ENCODE data around the gene JMJD6. TPM values are rescaled to one million over a fixed set of nuclear protein-coding genes. Genes with fewer than 3 reads are reported as not detected.
"Not testable (repeated sequence)": the region's sequence is repeated elsewhere in the genome, so short reads cannot be mapped to it uniquely, and the experiment has no call there.

Gene JMJD6
- total RNA-seq (2014; rRNA removed; shearing (Covaris generic)) = 36.4 and 39.8 TPM in 2 replicates

DNA sequence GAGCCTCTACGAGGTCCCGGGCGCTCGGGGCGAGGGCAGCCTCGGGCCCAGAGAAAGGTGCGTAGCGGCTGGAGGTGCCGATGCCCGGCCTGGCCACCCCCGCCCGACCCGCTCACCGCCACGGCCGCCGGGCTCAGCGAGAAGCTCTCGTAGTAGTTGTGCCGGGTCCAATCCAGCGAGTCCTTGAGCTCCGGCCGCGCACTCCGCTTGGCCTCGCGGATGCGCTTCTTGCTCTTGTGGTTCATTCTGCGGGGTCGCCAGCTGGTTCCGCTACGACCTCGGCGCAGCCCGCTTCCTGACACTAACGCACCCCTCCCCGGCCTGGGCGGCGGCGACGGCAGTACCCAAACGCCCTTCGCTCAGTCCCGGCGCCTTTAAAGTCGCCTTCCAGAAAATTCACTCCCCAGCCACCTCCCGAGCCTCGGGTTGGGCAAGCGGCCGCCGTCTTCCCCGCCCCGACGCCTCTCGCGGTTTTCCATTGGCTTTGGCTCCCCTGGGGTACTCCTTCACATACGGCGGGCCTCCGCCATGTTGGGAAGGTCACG, at the start of gene JMJD6:
JMJD6 (minus strand) TSS at position 376 of the 545 bp plus-strand sequence; CDS start at position 245, 131 bp downstream.
- peak; percentile 99 for DNase-seq

GRCh38 chr17:76775021-76775600, 48.7 kb upstream of the JMJD6 start:
- no peak for DNase-seq
- Histone ChIP-seq H3K27ac (no peak overlapping the region), H3K9me3 (replicated peaks) (no peaks in the 10 kb centered on the region), H3K4me3 (no peak overlapping the region), H3K4me1 (peaks cover 7% of the 10 kb centered on the region), H3K36me3 (peaks cover 26% of the 10 kb centered on the region), H3K27me3 (no peaks in the 10 kb centered on the region)

More for the DNA sequence above, at the start of gene JMJD6:
- Histone ChIP-seq H3K36me3 (peaks cover 38% of the 10 kb centered on the region), H3K27ac (peak within 1 kb of the TSS; percentile 85), H3K9me3 (replicated peaks) (no peaks in the 10 kb centered on the region), H3K4me1 (no peaks in the 10 kb centered on the region), H3K4me3 (peak within 1 kb of the TSS; percentile 97), H3K27me3 (no peaks in the 10 kb centered on the region)

- no peaks in the 10 kb centered on the region for H3K9me3 ChIP-seq (replicated peaks)
- H3K36me3 ChIP-seq = peaks cover 23% of the 10 kb centered on the region
- peak; percentile 77 to 86 for DNase-seq
- H3K4me1 ChIP-seq = peaks cover 7% of the 10 kb centered on the region
- H3K27me3 ChIP-seq = no peaks in the 10 kb centered on the region
- H3K27ac ChIP-seq = peak overlapping the region; percentile 35
- H3K4me3 ChIP-seq = peak overlapping the region; percentile 13; the same call in 1 of the 2 replicates
Measured at GRCh38 chr17:76772842-76773525, 46.6 kb upstream of the JMJD6 start.

DNA sequence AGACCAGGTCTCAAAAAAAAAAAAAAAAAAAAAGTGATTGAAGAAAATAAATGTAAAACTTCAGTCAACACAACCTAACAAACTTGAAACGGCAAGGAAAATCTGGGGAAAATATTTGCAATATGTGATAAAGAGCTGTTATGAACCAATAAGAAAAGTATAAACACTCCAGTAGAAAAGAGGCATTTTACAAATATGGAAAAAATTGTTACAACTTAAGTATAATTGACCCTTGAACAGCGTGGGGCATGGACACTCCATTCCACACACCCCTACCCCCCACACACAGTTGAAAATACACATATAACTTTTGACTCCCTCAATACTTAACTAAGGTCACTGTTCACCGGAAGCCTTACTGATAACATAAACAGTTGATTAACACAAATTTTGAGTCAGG, 32.2 kb upstream of the JMJD6 start:
- DNase-seq = no peak
- H3K9me3 ChIP-seq (replicated peaks) = 0 out of 2 replicates have a peak, but pooled peaks cover 3% of the 10 kb centered on the region
- no peak overlapping the region for H3K27ac ChIP-seq
- H3K4me3 ChIP-seq = no peak overlapping the region
- H3K4me1 ChIP-seq = no peaks in the 10 kb centered on the region
- no peaks in the 10 kb centered on the region for H3K27me3 ChIP-seq
- peaks cover 28% of the 10 kb centered on the region for H3K36me3 ChIP-seq

DNA sequence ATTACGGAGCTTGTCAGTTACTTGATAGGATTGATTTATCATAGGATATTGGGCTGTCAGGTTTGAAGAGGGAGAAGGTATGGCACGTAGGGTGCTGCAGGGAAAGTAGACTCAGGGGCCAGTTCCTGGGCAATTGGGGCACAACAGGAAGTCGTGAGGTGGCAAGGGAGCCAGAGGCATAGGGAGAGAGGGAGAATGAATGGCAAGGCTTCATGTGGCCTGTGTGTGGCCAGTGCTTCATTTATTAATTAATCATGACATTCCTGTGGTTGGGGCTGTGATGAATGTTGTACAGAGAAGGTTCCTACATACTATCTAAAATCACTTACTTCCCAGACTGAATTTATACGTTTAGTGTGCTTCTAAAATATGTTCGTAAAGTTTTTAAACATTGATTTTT, 30.9 kb upstream of the JMJD6 start:
- H3K36me3 ChIP-seq = peaks cover 28% of the 10 kb centered on the region
- no peak for DNase-seq
- H3K4me1 ChIP-seq = no peaks in the 10 kb centered on the region
- 0 out of 2 replicates have a peak, but pooled peaks cover 3% of the 10 kb centered on the region for H3K9me3 ChIP-seq (replicated peaks)
- no peak overlapping the region for H3K27ac ChIP-seq
- H3K27me3 ChIP-seq = no peaks in the 10 kb centered on the region
- H3K4me3 ChIP-seq = no peak overlapping the region

DNA sequence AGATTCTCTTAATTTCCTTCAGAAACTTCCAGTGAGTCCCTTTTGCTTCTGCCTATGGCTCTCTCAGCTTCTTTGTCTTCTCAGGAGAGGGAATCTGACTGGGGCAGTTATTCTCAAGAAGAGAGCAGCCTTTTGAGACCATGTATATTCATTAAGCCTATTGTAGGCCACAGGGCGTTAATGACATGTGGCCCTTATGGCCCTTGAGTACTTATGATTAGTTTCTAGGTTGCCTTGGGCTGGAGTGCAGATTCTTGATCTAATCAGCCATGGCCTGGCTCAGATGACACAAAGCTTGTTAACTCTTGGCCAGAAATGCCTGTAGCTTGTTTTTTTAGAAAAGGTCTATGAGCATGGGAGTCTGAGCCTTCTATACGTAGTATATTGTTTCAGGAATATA, 28.9 kb upstream of the JMJD6 start:
- no peaks in the 10 kb centered on the region for H3K27me3 ChIP-seq
- H3K4me1 ChIP-seq = no peaks in the 10 kb centered on the region
- no peak for DNase-seq
- H3K27ac ChIP-seq = no peak overlapping the region
- H3K9me3 ChIP-seq (replicated peaks) = 0 out of 2 replicates have a peak, but pooled peaks cover 3% of the 10 kb centered on the region
- H3K4me3 ChIP-seq = no peak overlapping the region
- peaks cover 30% of the 10 kb centered on the region for H3K36me3 ChIP-seq

DNA sequence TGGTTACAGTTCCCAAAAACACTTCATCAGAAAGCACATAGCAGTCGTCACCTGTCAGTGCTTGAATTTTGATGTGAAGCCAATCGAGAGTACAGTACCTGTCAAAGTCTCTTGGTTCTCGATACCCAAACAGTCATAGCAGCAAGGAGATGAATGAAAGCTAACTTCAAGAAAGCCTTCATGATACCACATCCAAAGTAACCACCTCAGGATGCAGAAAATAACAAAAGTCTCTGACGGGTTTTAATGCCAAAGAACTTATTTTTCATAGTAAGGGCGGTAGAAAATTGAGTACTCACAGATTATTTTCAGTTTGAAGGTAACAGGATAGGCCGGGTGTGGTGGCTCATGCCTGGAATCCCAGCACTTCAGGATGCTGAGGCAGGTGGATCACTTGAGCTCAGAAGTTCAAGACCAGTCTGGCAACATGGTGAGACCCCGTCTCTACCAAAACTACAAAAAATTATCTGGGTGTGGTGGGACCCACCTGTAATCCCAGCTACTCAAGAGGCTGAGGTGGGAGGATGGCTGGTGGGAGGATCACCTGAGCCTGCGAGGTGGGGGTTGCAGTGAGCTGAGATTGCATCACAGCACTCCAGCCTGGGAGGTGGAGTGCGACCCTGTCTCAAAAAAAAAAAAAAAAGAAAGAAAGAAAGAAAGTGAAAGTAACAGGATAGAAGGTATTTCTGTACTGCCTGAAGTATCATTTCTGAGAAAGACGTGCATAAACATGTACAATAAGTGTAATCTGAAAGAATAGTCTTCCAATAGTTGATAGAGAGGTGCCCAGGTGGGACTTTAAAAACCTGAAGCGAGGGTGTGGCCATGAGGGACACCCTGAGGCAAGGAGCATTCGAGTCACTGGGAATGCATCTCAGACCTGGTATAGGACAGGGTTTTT, 26.9 kb upstream of the JMJD6 start:
- H3K27me3 ChIP-seq = no peaks in the 10 kb centered on the region
- H3K9me3 ChIP-seq (replicated peaks) = no peaks in the 10 kb centered on the region
- no peak for DNase-seq
- peaks cover 31% of the 10 kb centered on the region for H3K36me3 ChIP-seq
- H3K27ac ChIP-seq = no peak overlapping the region
- H3K4me3 ChIP-seq = no peak overlapping the region
- H3K4me1 ChIP-seq = no peaks in the 10 kb centered on the region

DNA sequence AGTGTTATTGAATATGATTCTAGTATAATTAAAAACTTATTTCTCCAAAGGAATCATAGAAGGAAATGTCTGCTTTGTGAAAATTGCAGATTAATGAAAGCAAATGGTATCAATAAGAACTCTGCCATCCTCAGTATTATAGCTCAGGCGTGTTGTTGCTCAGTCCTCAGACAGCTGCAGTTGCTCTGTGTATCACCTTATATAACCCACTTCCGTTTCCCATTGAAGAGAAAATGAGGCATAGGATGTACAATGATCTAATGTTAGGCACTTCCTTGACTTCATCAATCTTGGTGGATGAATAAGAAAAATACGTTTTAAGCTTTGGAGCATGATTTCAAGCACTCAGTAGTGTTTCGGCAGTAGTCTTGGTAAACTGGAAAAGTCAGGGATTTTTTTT, 25.6 kb upstream of the JMJD6 start:
- peaks cover 25% of the 10 kb centered on the region for H3K36me3 ChIP-seq

DNA sequence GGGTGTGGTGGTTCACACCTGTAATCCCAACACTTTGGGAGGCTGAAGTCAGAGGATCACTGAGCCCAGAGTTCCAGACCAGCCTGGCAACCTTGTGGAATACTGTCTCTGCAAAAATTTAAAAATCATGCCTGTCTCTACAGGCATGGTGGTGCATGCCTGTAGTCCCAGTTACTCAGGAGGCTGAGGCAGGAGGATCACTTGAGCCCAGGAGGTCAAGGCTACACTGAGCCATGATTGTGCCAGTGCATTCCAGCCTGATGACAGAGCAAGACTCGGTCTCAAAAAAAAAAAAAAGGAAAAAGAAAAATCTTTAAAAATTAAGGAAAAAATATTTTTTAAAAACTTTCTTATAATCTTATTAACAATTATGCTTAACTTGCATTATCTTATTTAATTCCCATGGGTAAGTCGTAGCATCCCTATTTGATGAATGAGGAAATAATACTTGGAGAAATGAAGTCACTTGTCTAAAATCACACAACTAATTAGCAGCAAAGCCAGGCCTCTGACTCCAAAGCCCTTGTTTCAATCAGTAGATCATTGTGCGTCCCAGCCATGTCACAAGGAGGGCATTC, 25.1 kb upstream of the JMJD6 start:
- no peak for DNase-seq
- H3K4me1 ChIP-seq = no peaks in the 10 kb centered on the region
- H3K36me3 ChIP-seq = peaks cover 26% of the 10 kb centered on the region
- no peak overlapping the region for H3K27ac ChIP-seq
- H3K27me3 ChIP-seq = no peaks in the 10 kb centered on the region
- H3K4me3 ChIP-seq = no peak overlapping the region
- H3K9me3 ChIP-seq (replicated peaks) = no peaks in the 10 kb centered on the region

More for the DNA sequence above, 25.6 kb upstream of the JMJD6 start:
- no peaks in the 10 kb centered on the region for H3K4me1 ChIP-seq
- H3K4me3 ChIP-seq = no peak overlapping the region
- no peaks in the 10 kb centered on the region for H3K27me3 ChIP-seq
- DNase-seq = no peak
- H3K27ac ChIP-seq = no peak overlapping the region
- no peaks in the 10 kb centered on the region for H3K9me3 ChIP-seq (replicated peaks)

DNA sequence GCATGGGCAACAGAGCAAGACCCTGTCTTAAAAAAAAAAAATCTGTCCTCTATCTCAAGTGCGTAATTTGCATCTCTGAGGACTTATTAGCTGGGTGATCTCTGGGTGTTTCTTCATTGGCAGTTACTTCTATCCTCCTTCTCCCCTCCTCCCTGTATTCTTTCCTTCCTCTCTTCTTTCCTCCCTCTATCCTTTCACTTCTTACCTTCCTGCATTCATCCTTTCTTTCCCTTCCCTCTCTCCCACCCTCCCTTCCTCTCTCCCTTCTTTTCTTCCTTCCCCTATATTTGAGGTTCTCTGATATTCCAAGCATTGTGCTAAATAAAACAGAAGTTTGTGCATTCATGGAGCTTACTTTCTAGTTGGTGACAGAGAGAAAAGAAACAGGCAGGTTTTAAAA, 22.3 kb upstream of the JMJD6 start:
- H3K4me1 ChIP-seq = no peaks in the 10 kb centered on the region
- H3K4me3 ChIP-seq = no peak overlapping the region
- no peaks in the 10 kb centered on the region for H3K9me3 ChIP-seq (replicated peaks)
- H3K27me3 ChIP-seq = no peaks in the 10 kb centered on the region
- no peak overlapping the region for H3K27ac ChIP-seq
- DNase-seq = no peak
- peaks cover 36% of the 10 kb centered on the region for H3K36me3 ChIP-seq

GRCh38 chr17:76747716-76748363, 21.4 kb upstream of the JMJD6 start:
- no peak overlapping the region for H3K27ac ChIP-seq
- no peaks in the 10 kb centered on the region for H3K4me1 ChIP-seq
- no peak for DNase-seq
- H3K36me3 ChIP-seq = peaks cover 40% of the 10 kb centered on the region
- no peaks in the 10 kb centered on the region for H3K27me3 ChIP-seq
- H3K9me3 ChIP-seq (replicated peaks) = no peaks in the 10 kb centered on the region
- no peak overlapping the region for H3K4me3 ChIP-seq

GRCh38 chr17:76745785-76746184, 19.4 kb upstream of the JMJD6 start:
- not testable (repeated sequence) for H3K9me3 ChIP-seq (replicated peaks); H3K4me3 ChIP-seq; H3K27me3 ChIP-seq; H3K27ac ChIP-seq; H3K4me1 ChIP-seq; DNase-seq
- H3K36me3 ChIP-seq = peaks cover 39% of the 10 kb centered on the region

GRCh38 chr17:76744747-76745146, 18.3 kb upstream of the JMJD6 start:
- Histone ChIP-seq H3K36me3 (peaks cover 39% of the 10 kb centered on the region), H3K27me3 (no peaks in the 10 kb centered on the region), H3K9me3 (replicated peaks) (no peaks in the 10 kb centered on the region), H3K27ac (no peak overlapping the region), H3K4me3 (no peak overlapping the region), H3K4me1 (peaks cover 5% of the 10 kb centered on the region; the same call in 1 of the 2 replicates)
- DNase-seq = no peak

GRCh38 chr17:76742958-76743357, 16.6 kb upstream of the JMJD6 start:
- peaks cover 35% of the 10 kb centered on the region for H3K36me3 ChIP-seq
- no peak overlapping the region for H3K27ac ChIP-seq
- H3K9me3 ChIP-seq (replicated peaks) = no peaks in the 10 kb centered on the region
- H3K27me3 ChIP-seq = no peaks in the 10 kb centered on the region
- DNase-seq = no peak
- no peak overlapping the region for H3K4me3 ChIP-seq
- peaks cover 8% of the 10 kb centered on the region; the same call in 1 of the 2 replicates for H3K4me1 ChIP-seq
